ENCODE data around the gene DHTKD1.
"Not testable (repeated sequence)": the region's sequence is repeated elsewhere in the genome, so short reads cannot be mapped to it uniquely, and the experiment has no call there.

The DHTKD1 gene

GRCh38 chr10:12150163-12150562, 81.4 kb downstream of the DHTKD1 start:
- no peak for DNase-seq (ENCODE audit: low read depth)

- no peak for DNase-seq (ENCODE audit: low read depth)
These were observed 85.8 kb downstream of the DHTKD1 start for GRCh38 chr10:12154516-12154915.

- no peak for DNase-seq (ENCODE audit: low read depth)
These were observed 87.8 kb downstream of the DHTKD1 start for GRCh38 chr10:12156367-12157123.

- DNase-seq (ENCODE audit: low read depth) = no peak
These were observed 89.4 kb downstream of the DHTKD1 start for GRCh38 chr10:12158111-12158510.

GRCh38 chr10:12160664-12161063, 91.9 kb downstream of the DHTKD1 start:
- no peak for DNase-seq (ENCODE audit: low read depth)

- no peak for DNase-seq (ENCODE audit: low read depth)
These were observed 94.2 kb downstream of the DHTKD1 start for GRCh38 chr10:12162927-12163326.

GRCh38 chr10:12164085-12164484, 95.3 kb downstream of the DHTKD1 start:
- DNase-seq (ENCODE audit: low read depth) = no peak

- no peak for DNase-seq (ENCODE audit: low read depth)
These were observed 96.3 kb downstream of the DHTKD1 start for GRCh38 chr10:12165036-12165435.

GRCh38 chr10:12165999-12166775, 97.4 kb downstream of the DHTKD1 start:
- no peak for DNase-seq (ENCODE audit: low read depth)

- not testable (repeated sequence) for DNase-seq (ENCODE audit: low read depth)
These were observed 102.8 kb downstream of the DHTKD1 start for GRCh38 chr10:12171512-12171911.
